Measurements from ENCODE around the gene GZMH.
"Not testable (repeated sequence)": the region's sequence is repeated elsewhere in the genome, so short reads cannot be mapped to it uniquely, and the experiment has no call there.

The GZMH gene, protein sequence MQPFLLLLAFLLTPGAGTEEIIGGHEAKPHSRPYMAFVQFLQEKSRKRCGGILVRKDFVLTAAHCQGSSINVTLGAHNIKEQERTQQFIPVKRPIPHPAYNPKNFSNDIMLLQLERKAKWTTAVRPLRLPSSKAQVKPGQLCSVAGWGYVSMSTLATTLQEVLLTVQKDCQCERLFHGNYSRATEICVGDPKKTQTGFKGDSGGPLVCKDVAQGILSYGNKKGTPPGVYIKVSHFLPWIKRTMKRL

GRCh38 chr14:24609655-24610344 lies at the start of gene GZMH:
Gene GZMH (minus strand): TSS chr14:24609685. CDS start chr14:24609613, 72 bp downstream.
- DNase-seq (ENCODE audit: low read depth): no peak

GRCh38 chr14:24648361-24648760 lies 38.9 kb upstream of the GZMH start:
- not testable (repeated sequence) for DNase-seq (ENCODE audit: low read depth)

DNA sequence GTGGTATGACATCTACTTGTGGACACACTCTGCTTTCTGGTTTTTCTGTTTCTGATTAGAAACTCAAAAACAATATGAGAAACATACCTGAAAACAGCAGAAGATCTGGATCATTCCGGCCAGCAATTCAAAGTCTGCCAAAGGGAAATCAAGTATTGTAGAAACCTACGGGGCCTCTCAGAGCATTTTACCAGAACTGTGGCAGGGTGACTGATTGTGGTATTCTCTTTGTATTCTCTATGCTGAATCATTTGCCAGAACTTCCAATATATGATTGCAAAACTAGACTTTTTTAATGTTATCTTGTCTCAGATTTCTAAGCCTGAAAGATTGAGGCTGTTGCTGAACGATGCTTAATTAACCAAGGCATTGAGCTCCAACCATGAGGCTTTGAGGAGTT lies 30.4 kb upstream of the GZMH start:
- no peak for DNase-seq (ENCODE audit: low read depth)

DNA sequence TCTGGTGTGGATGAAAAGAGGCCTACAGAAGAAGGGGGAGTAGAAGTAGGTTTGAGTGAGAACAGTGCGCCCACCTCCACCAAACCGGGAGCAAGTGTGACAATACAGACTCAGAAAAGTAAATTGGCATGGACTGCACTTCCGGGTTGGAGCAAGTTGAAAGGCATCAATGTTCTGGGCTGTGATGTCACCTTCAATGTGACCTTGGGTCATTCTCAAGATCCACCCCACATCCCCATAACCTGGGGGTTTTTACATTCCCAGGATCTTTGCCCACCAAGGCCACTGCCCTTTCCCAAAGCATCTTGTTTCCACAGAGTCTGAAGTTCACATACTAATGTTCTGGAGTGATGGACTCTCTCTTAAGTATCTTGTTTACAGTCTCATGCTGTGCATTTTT lies 29.8 kb upstream of the GZMH start:
- no peak for DNase-seq (ENCODE audit: low read depth)

GRCh38 chr14:24634158-24634557 lies 24.7 kb upstream of the GZMH start, which contains the start of gene GZMB:
Gene GZMB (minus strand): TSS chr14:24634190. CDS start chr14:24634160, 30 bp downstream.
- DNase-seq (ENCODE audit: low read depth): no peak

DNA sequence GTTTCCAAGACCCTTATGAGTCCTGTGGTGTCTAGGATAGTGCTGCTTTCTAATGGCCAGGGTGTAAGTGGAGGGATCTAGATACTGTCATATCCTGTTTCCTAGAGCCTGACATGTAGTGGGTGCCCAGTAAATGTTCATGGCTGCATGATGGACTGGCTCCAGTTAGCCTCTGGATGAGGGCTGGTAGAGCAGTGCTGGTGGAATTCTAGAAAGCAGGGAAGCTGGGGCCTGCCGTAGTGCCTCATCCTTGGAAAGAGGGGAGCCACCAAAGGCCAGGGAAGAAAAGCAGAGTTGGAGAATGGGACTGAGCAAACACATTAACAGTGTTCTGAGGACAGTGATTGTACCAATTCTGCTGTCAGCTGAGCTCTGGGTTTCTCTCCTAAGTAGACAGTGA lies 23.9 kb upstream of the GZMH start:
- no peak for DNase-seq (ENCODE audit: low read depth)

DNA sequence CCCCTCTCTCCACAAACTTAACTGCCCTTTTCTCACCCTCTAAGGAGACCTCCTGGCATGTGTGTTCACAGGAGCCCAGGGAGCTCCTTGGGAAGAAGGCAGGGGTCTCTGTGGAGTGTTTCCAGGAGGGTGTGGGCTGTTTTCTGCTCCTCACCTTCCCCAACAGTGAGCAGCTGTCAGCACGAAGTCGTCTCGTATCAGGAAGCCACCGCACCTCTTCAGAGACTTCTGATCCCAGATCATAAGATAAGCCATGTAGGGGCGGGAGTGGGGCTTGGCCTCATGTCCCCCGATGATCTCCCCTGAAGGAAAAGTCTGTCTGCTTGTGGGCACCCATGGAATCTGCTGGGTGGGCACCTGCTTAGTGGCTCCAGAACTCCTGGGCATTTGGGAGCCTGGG lies 23.3 kb upstream of the GZMH start:
- no peak for DNase-seq (ENCODE audit: low read depth)

- DNase-seq (ENCODE audit: low read depth): no peak
These were observed 22.9 kb upstream of the GZMH start for GRCh38 chr14:24632336-24632735.

DNA sequence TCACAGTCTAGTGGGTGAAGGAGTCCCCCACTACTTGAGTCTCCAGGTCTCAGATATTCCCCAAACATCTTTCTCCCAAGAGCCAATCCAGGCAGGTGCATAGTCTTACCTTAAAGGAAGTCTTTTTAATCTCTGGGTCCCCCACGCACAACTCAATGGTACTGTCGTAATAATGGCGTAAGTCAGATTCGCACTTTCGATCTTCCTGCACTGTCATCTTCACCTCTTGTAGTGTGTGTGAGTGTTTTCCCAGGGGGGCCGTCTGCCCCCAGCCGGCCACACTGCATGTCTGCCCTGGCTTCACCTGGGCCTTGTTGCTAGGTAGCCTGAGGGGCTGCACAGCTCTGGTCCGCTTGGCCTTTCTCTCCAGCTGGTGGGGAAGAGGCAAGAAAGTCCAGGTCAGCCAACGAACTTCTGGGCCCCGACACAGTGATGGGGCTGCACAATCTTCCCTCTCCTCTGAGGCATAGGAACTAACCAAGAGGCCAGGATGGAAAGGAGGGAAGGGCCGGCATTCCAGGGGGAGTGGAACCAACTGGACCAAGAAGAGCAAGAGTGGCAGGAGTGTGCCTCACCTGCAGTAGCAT lies 22.4 kb upstream of the GZMH start:
- DNase-seq (ENCODE audit: low read depth): no peak

- no peak for DNase-seq (ENCODE audit: low read depth)
These were observed 21.5 kb upstream of the GZMH start for GRCh38 chr14:24630872-24631477.

- no peak for DNase-seq (ENCODE audit: low read depth)
These were observed 20.8 kb upstream of the GZMH start for GRCh38 chr14:24630087-24630871.

- DNase-seq (ENCODE audit: low read depth): no peak
These were observed 20.0 kb upstream of the GZMH start for GRCh38 chr14:24629521-24629920.

GRCh38 chr14:24613747-24614146 lies 4.3 kb upstream of the GZMH start:
- DNase-seq (ENCODE audit: low read depth): no peak

DNA sequence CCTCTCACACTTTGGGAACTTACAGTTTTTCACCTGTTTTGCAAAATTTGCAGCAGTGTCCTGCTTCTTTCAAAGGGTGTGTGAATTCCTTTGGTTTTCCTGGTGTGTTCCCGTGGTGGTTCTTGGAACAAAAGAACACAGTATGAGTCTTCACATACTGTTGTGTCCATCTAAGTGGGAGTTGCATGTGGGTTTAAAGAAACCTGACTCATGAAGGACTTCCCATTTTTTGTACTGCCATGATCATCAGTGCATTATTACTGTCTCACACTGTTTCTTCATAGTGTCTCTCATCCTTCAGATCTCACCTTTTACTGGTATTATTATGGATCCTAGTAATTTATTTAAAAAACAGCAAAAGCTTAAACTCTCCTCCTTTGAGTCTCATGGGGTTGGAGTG lies 3.8 kb upstream of the GZMH start:
- DNase-seq (ENCODE audit: low read depth): no peak

GRCh38 chr14:24612196-24612595 lies 2.7 kb upstream of the GZMH start:
- no peak for DNase-seq (ENCODE audit: low read depth)

- DNase-seq (ENCODE audit: low read depth): no peak
These were observed 1.6 kb downstream of the GZMH start for GRCh38 chr14:24607635-24608514.

GRCh38 chr14:24607081-24607480 lies 2.4 kb downstream of the GZMH start:
- no peak for DNase-seq (ENCODE audit: low read depth)

DNA sequence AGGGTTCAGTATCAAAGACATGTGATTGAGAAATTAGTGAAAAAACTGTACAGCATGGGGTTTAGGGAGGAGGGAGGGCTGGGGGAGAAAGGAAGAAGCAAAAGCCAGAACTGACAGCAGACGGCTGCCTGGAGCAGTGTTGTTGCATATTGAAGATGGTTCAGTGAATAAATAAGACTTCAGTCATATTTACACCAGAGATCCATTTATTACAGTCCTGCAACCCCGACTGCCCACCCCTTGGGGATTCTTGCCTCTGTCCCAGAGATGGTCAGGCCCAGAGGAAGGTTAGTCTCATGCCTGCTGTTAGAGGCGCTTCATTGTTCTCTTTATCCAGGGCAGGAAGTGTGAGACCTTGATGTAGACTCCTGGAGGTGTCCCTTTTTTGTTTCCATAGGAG lies 3.2 kb downstream of the GZMH start:
- DNase-seq (ENCODE audit: low read depth): no peak

- DNase-seq (ENCODE audit: low read depth): no peak
These were observed 3.9 kb downstream of the GZMH start for GRCh38 chr14:24605435-24606190.

DNA sequence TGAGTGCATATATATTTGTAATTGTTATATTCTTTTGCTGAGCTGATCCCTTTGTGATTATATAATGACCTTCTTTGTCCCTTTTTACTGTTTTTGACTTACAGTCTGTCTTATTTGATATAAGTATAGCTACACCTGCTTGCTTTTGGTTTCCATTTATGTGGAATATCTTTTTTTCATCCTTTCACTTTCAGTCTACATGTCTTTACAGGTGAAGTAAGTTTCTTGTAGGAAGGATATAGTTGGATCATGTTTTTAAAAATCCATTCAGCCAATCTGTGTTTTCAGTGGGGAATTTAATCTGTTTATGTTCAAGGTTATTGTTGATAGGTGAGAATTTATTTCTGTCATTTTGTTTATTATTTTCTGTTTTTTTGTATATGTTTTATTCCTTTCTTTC lies 12.1 kb downstream of the GZMH start:
- DNase-seq (ENCODE audit: low read depth): no peak

Data from fibroblast of the conjunctiva (primary cell).